ENCODE measurements around the gene SLC35E2B. TPM values are rescaled to one million over a fixed set of nuclear protein-coding genes. Genes with fewer than 3 reads are reported as not detected.

Gene SLC35E2B
- total and polyA plus RNA-seq, 11 donors, result 12.2 to 29.2 (median 20.1) TPM

GRCh38 chr1:1617516-1617915 lies 75.1 kb downstream of the SLC35E2B start:
- no peak overlapping the region for H3K27ac ChIP-seq
- H3K9me3 ChIP-seq, result no peaks in the 10 kb centered on the region
- DNase-seq (peak in 2 of 5 donors; percentile 3 to 15), ATAC-seq (no peak)
- H3K4me3 ChIP-seq, result peak overlapping the region in 2 of 12 donors; percentile 90 to 100
- peaks cover 0 to 19% (median 7%) of the 10 kb centered on the region in 9 donors for H3K36me3 ChIP-seq
- WGBS, 4 donors, result 80 to 93% (median 85%) methylated on average over 11 of the region's 11 CpGs
- TF ChIP-seq POLR2A (IDR thresholded peaks at IDR 0.05), result no peak
- TF ChIP-seq CTCF (IDR thresholded peaks at IDR 0.05), result no peak
- peaks cover 7 to 62% (median 41%) of the 10 kb centered on the region in 12 donors for H3K4me1 ChIP-seq
- intact Hi-C loops (cut with DNase I), result loop anchor here in 1 of 10 donors (10.0 kb wide), 2 partner anchors 103 to 503 kb away; partner anchors contain the start of genes ATAD3A and C1orf159
- no peaks in the 10 kb centered on the region for H3K27me3 ChIP-seq

GRCh38 chr1:1616838-1617237 lies 75.8 kb downstream of the SLC35E2B start:
- TF ChIP-seq POLR2A (IDR thresholded peaks at IDR 0.05), result no peak
- no peak for TF ChIP-seq CTCF (IDR thresholded peaks at IDR 0.05)
- H3K4me1 ChIP-seq, result peaks cover 7 to 57% (median 41%) of the 10 kb centered on the region in 12 donors
- no peaks in the 10 kb centered on the region for H3K9me3 ChIP-seq
- 77 to 89% (median 81%) methylated on average over 13 to 19 of the region's 19 CpGs for WGBS, 4 donors
- intact Hi-C loops (cut with DNase I), result loop anchor here in 1 of 10 donors (10.0 kb wide), 2 partner anchors 102 to 502 kb away; partner anchors contain the start of genes ATAD3A and C1orf159
- peak in 3 of 5 donors; percentile 30 to 54 (median 31) for DNase-seq
- H3K27me3 ChIP-seq, result no peaks in the 10 kb centered on the region
- no peak for ATAC-seq
- peak overlapping the region; percentile 81 to 100 (median 97) for H3K4me3 ChIP-seq
- H3K27ac ChIP-seq, result peak overlapping the region in 7 of 12 donors; percentile 99 to 100 (median 100)
- H3K36me3 ChIP-seq, result peaks cover 0 to 19% (median 7%) of the 10 kb centered on the region in 9 donors

- Histone ChIP-seq H3K27ac (peak overlapping the region; percentile 99 to 100 (median 100)), H3K4me3 (peak overlapping the region; percentile 81 to 100 (median 97)), H3K36me3 (peaks cover 0 to 19% (median 7%) of the 10 kb centered on the region in 9 donors), H3K27me3 (no peaks in the 10 kb centered on the region), H3K9me3 (no peaks in the 10 kb centered on the region), H3K4me1 (peaks cover 7 to 52% (median 38%) of the 10 kb centered on the region in 12 donors)
- ATAC-seq (peak in 2 of 4 donors; percentile 23 to 29), DNase-seq (peak in 4 of 5 donors; percentile 58 to 74 (median 68))
- TF ChIP-seq POLR2A (IDR thresholded peaks at IDR 0.05) (no peak), CTCF (IDR thresholded peaks at IDR 0.05) (no peak)
- intact Hi-C loops (cut with DNase I), result loop anchor here in 1 of 10 donors (10.0 kb wide), 2 partner anchors 101 to 501 kb away; partner anchors contain the start of genes ATAD3A and C1orf159
- 4 to 24% (median 5%) methylated on average over 15 to 80 of the region's 80 CpGs for WGBS, 4 donors
Measured at GRCh38 chr1:1616045-1616790, 76.4 kb downstream of the SLC35E2B start.

All from heart left ventricle (tissue), 16 donors.